K562 (cell line): ENCODE data around the gene BRCA1. TPM values are rescaled to one million over a fixed set of nuclear protein-coding genes. Genes with fewer than 3 reads are reported as not detected.

Experiments used
- ATAC-seq: fragments of 200-7000 bp; cut with Tn5 transposase; 3 replicates; pipeline ENCODE4 v1.9.1; 2020; ENCODE audit warnings: moderate library complexity
- BruUV-seq: library from RNA; stranded (reverse); fragments of 400-500 nt; replicated peaks from 2 replicates; lab custom pipeline; 2021; lab: Mats Ljungman, UMichigan
- CTCF ChIA-PET: fragments of 300-600 bp; formaldehyde crosslinking; extraction: SDS; loops from one replicate; lab custom pipeline; 2021; ENCODE audit warnings: low intra/inter-chr PET ratio; lab: Yijun Ruan, JAX
- POLR2A ChIA-PET: fragments of 300-600, 350-650 bp; sonication (Branson Sonifier 250); formaldehyde crosslinking; extraction: SDS; loops from one replicate; lab custom pipeline; 2021; ENCODE audit warnings: antibody characterized with exemption, inconsistent platforms; lab: Yijun Ruan, JAX
- DNase-seq, 4 experiments: peaks; one replicate each; pipeline versions ENCODE4 v3.0.0 to v3.0.0-alpha.2; 2011 to 2018; ENCODE audit warnings: low spot score in 3 of 4, mixed read lengths in 3 of 4; ENCODE audit errors: extremely low read depth in 1 of 4
- FAIRE-seq: peaks from 2 replicates; lab custom pipeline; 2011; peaks lifted over from hg19 to GRCh38; lab: Jason Lieb, UNC
- H2AFZ ChIP-seq: 2 replicates; pipeline ENCODE4 v1.6.0; 2011; ENCODE audit warnings: low read depth, low read length, control low read depth, inconsistent platforms
- H3K27ac ChIP-seq: fragments of 200-600 bp; 3 replicates; pipeline ENCODE4 v1.8.0; 2011; ENCODE audit warnings: low read depth, mild to moderate bottlenecking, control low read depth, inconsistent platforms, low read length, moderate library complexity, mixed read lengths; ENCODE audit errors: extremely low read depth
- H3K27me3 ChIP-seq, 2 experiments: fragments of 300-600 bp in 1 of 2; 2 replicates in 1 of 2; 3 replicates in 1 of 2; pipeline versions ENCODE4 v1.6.0 to v1.8.0; 2011; ENCODE audit warnings: inconsistent platforms in 2 of 2, low read length in 2 of 2, mild to moderate bottlenecking in 1 of 2, mixed read lengths in 1 of 2, moderate library complexity in 1 of 2; ENCODE audit not compliant: control insufficient read depth in 2 of 2, insufficient read depth in 2 of 2
- H3K36me3 ChIP-seq: fragments of 300-600 bp; 3 replicates; pipeline ENCODE4 v1.8.0; 2011; ENCODE audit warnings: mild to moderate bottlenecking, low read length, inconsistent platforms; ENCODE audit not compliant: control insufficient read depth, insufficient read depth
- H3K4me1 ChIP-seq, 2 experiments: fragments of 200-600 bp in 1 of 2; replicated peaks in 1 of 2; 2 replicates in 1 of 2; 3 replicates in 1 of 2; pipeline versions ENCODE4 v1.5.1 to v1.8.0; 2011; ENCODE audit warnings: inconsistent platforms in 2 of 2, low read length in 2 of 2, mild to moderate bottlenecking in 1 of 2, mixed read lengths in 1 of 2, moderate library complexity in 1 of 2; ENCODE audit not compliant: control insufficient read depth in 2 of 2, insufficient read depth in 2 of 2
- H3K4me2 ChIP-seq: 2 replicates; pipeline ENCODE4 v1.6.1; 2011; ENCODE audit warnings: low read length, control low read depth, inconsistent platforms, mixed read lengths; ENCODE audit not compliant: insufficient read depth
- H3K4me3 ChIP-seq: fragments of 200-600 bp; sonication (generic), shearing (Covaris generic); 2 replicates; pipeline ENCODE4 v1.5.1; 2016; ENCODE audit warnings: control low read depth, inconsistent platforms
- H3K79me2 ChIP-seq: fragments of 200-600 bp; 3 replicates; pipeline ENCODE4 v1.8.0; 2011; ENCODE audit warnings: low read length, inconsistent platforms; ENCODE audit not compliant: control insufficient read depth, insufficient read depth
- H3K9ac ChIP-seq, 2 experiments: 2 replicates each; pipeline versions ENCODE4 v1.6.0 to v1.6.1; 2011; ENCODE audit warnings: low read depth in 2 of 2, low read length in 2 of 2, control low read depth in 1 of 2, inconsistent platforms in 1 of 2, mild to moderate bottlenecking in 1 of 2, mixed read lengths in 1 of 2; ENCODE audit not compliant: insufficient read depth in 1 of 2
- H3K9me1 ChIP-seq: one replicate; pipeline ENCODE4 v1.6.0; 2011; ENCODE audit warnings: inconsistent platforms, mild to moderate bottlenecking, low read length, moderate library complexity; ENCODE audit not compliant: control insufficient read depth, insufficient read depth
- H3K9me3 ChIP-seq: replicated peaks from 2 replicates; pipeline ENCODE4 v1.5.1; 2011; ENCODE audit warnings: low read depth, low read length, inconsistent platforms; ENCODE audit not compliant: control insufficient read depth, insufficient read depth
- H4K20me1 ChIP-seq: replicated peaks from 2 replicates; pipeline ENCODE4 v1.6.1; 2011; ENCODE audit warnings: low read length, inconsistent platforms, mixed read lengths; ENCODE audit not compliant: control insufficient read depth, insufficient read depth
- CC2D1A ChIP-seq: fragments of 450-650 bp; IDR thresholded peaks from 2 replicates; pipeline ENCODE4 v1.6.1; 2017; ENCODE audit warnings: mild to moderate bottlenecking
- NFATC3 ChIP-seq: fragments of 450-650 bp; IDR thresholded peaks from 2 replicates; pipeline ENCODE4 v1.6.1; 2017; ENCODE audit warnings: mild to moderate bottlenecking
- POLR2AphosphoS2 ChIP-seq: IDR thresholded peaks from 2 replicates; pipeline ENCODE4 v1.6.1; 2012; ENCODE audit warnings: low read length, improper control_type of control experiment
- ZNF121 ChIP-seq: sonication (generic); formaldehyde crosslinking; conservative IDR thresholded peaks from 2 replicates; pipeline ENCODE4 v1.8.0; 2022; ENCODE audit warnings: missing genetic modification reagents
- ZNF263 ChIP-seq: sonication (generic); formaldehyde crosslinking; IDR thresholded peaks from 2 replicates; pipeline ENCODE4 v1.8.0; 2022; ENCODE audit warnings: mild to moderate bottlenecking, missing genetic modification reagents, borderline replicate concordance
- ZNF408 ChIP-seq: fragments of 250-450 bp; sonication (Bioruptor Pico); IDR thresholded peaks from 2 replicates; pipeline ENCODE4 v1.4.0; 2020; ENCODE audit warnings: low read depth, mild to moderate bottlenecking, moderate library complexity
- ZNF583 ChIP-seq: fragments of 250-450 bp; sonication (Bioruptor Pico); IDR thresholded peaks from 2 replicates; pipeline ENCODE4 v1.4.0; 2020
- WGBS: fragments of 100-300 bp; shearing (Covaris generic); methylation state at CpG from one replicate; pipeline ENCODE4 v1.1.6; 2016; ENCODE audit warnings: low coverage, mixed read lengths; ENCODE audit not compliant: insufficient coverage; ENCODE audit errors: missing lambda C conversion rate; 5-methylcytosine and 5-hydroxymethylcytosine counted together
- in situ Hi-C: fragments of 300-500 bp; cut with MboI; formaldehyde crosslinking; loops from 4 replicates; pipeline ENCODE4 v1.15.0; 2018; ENCODE audit warnings: inconsistent platforms, mixed read lengths
- intact Hi-C: fragments of 100-400 bp; cut with micrococcal nuclease; formaldehyde crosslinking; loops from 2 replicates; pipeline ENCODE4 v1.14.2; 2022
- polyA plus RNA-seq, 8 experiments: library from polyadenylated mRNA; depleted of rRNA in 4 of 8; stranded (reverse) in 5 of 8; unstranded in 3 of 8; fragments of >200 nt; fragmentation: Nextera tagmentation in 2 of 8; fragmentation: Illumina TruSeq in 1 of 8; extraction: Ambion mirVana in 2 of 8; extraction: Trizol in 1 of 8; gene quantifications; 2 replicates each; pipeline versions ENCODE4 v1.2.1 to v1.2.3, GENCODE V29; 2011 to 2014; ENCODE audit warnings: inconsistent platforms in 1 of 8, missing spikeins in 1 of 8
- total RNA-seq, 7 experiments: library from RNA; depleted of rRNA in 6 of 7; stranded (reverse); fragments of >200 nt in 6 of 7; fragmentation: Illumina TruSeq in 2 of 7; extraction: Trizol in 2 of 7; gene quantifications; 2 replicates each; pipeline versions ENCODE4 v1.2.1 to v1.2.3, GENCODE V29; 2011 to 2021; ENCODE audit warnings: low replicate concordance in 1 of 7
- TF ChIP-seq, protein P1 (sequence below): sonication (generic); formaldehyde crosslinking; IDR thresholded peaks from 2 replicates; pipeline ENCODE4 v1.8.0; 2022; ENCODE audit warnings: missing genetic modification reagents, mild to moderate bottlenecking, moderate library complexity, borderline replicate concordance
- TF ChIP-seq, protein P2 (sequence below): fragments of 250-450 bp; sonication (Bioruptor Pico); IDR thresholded peaks from 2 replicates; pipeline ENCODE4 v1.8.0; 2021; ENCODE audit warnings: borderline replicate concordance, mild to moderate bottlenecking, moderate library complexity; ENCODE audit not compliant: poor library complexity, severe bottlenecking

BRCA1 gene
- total and polyA plus RNA-seq, 9 of the 15 experiments (the other 6 are each of a cell fraction or from before 2014, with no cell fraction given) = 25.9 to 95.3 (median 62.3) TPM

DNA sequence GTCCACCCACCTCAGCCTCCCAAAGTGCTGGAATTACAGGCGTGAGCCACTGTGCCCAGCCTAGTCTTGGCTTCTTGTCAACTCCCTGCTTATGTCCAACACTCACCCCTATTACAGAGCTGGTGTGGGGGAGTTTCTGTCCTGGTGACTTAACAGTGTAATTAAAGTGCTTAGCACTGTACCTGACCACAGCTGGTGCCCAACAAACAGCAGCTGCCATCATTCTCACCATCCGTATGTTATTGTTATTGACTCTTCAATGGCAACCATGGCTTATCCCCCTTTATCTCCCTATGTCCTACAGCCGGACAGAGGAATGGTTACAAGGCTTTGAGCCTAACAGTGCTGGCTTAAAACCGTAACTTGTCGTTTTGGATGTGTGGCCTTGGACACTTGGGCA is 17.0 kb upstream of the BRCA1 start:
- Histone ChIP-seq H2AFZ (no peak overlapping the region), H3K9me1 (no peaks in the 10 kb centered on the region), H3K27me3 (no peaks in the 10 kb centered on the region), H3K79me2 (no peaks in the 10 kb centered on the region), H3K4me1 (no peaks in the 10 kb centered on the region; a peak in 1 of 5 replicates), H3K4me3 (no peak overlapping the region), H4K20me1 (no peaks in the 10 kb centered on the region), H3K9me3 (no peaks in the 10 kb centered on the region), H3K27ac (no peak overlapping the region), H3K9ac (no peak overlapping the region), H3K36me3 (no peaks in the 10 kb centered on the region), H3K4me2 (no peak overlapping the region)
- intact Hi-C loops = no loop called here
- BruUV-seq = no TSS peak
- ChIA-PET POLR2A (interaction anchor here (0.9 to 3.2 kb wide), 2 partner anchors 8 to 27 kb away, joined by 3 to 15 read pairs; no protein-coding TSS in a partner anchor), CTCF (no interaction called here)
- FAIRE-seq (no peak), ATAC-seq (no peak; the same call in 2 of the 3 replicates), DNase-seq (no peak)
- in situ Hi-C loops = no loop called here
- TF ChIP-seq POLR2AphosphoS2 (no peak), CC2D1A (no peak), ZNF408 (no peak), ZNF583 (no peak), ZNF121 (CRISPR knock-in tag) (peak; percentile 1; the same call in 1 of the 2 replicates), ZNF263 (CRISPR knock-in tag) (no peak), NFATC3 (no peak)
- TF ChIP-seq, protein P1, sequence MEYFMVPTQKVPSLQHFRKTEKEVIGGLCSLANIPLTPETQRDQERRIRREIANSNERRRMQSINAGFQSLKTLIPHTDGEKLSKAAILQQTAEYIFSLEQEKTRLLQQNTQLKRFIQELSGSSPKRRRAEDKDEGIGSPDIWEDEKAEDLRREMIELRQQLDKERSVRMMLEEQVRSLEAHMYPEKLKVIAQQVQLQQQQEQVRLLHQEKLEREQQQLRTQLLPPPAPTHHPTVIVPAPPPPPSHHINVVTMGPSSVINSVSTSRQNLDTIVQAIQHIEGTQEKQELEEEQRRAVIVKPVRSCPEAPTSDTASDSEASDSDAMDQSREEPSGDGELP (CRISPR knock-in tag) = no peak
- TF ChIP-seq, protein P2, sequence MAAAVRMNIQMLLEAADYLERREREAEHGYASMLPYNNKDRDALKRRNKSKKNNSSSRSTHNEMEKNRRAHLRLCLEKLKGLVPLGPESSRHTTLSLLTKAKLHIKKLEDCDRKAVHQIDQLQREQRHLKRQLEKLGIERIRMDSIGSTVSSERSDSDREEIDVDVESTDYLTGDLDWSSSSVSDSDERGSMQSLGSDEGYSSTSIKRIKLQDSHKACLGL (CRISPR knock-in tag) = no peak
- 79% methylated on average over 5 of the region's 5 CpGs for WGBS
